Stimulated activated CD4-positive, alpha-beta T cell treated with anti-CD3 and anti-CD28 coated beads, Interleukin-12 subunit alpha, Interleukin-12 subunit beta, amount 100 ng/mL, for 48 hours (primary cell): ENCODE results near the gene AKNAD1.
A peak's percentile ranks its signal among the peaks of the same experiment; 100 is the strongest.

Source experiments
- DNase-seq, 3 donors: peaks; one replicate each; pipeline ENCODE4 v3.0.0-alpha.2; 2020; ENCODE audit warnings: low read depth in 2 of 3, low spot score in 1 of 3

The AKNAD1 gene

DNA sequence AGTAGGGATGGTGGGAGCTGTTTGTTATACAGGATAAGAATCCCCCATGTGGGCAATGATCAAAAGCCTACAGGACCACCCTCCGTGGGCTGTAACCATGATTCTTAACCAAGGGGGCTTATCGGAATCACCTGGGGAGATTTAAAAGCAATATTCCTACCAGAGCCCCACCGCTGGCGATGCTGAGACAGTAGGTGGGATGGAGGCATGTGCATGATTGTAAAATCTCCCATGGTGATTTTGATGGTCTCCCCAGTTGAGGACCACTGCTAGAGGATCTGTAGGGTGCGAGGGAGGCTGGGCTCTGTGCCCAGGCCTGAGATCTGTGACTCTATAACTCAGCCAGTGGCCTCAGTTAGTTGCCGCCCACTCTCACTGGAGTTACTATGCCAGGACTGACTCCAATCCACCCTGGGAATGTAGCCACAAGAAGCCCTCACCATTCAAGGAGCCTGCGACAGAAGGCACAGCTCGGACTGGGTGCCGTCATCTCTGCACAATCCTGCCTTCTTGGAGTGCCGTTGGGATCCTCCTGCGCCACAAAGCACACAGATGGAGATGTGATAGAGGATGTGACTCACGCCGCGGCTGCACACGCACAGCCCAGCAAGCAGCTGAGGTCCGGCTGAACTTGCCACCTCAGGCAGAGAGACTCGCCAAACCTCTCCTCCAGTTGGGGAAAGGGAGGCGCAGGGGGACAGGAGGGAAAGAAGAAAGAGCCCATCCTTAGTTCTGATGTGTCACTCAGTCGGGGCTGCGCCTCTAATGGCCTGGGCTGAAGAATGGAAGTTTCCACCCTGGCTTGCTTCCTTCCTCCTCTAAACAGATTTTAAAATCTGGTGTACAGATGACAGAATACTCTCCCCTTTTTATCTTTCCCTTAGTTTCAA is 26.5 kb downstream of the AKNAD1 start:
- no peak for DNase-seq

DNA sequence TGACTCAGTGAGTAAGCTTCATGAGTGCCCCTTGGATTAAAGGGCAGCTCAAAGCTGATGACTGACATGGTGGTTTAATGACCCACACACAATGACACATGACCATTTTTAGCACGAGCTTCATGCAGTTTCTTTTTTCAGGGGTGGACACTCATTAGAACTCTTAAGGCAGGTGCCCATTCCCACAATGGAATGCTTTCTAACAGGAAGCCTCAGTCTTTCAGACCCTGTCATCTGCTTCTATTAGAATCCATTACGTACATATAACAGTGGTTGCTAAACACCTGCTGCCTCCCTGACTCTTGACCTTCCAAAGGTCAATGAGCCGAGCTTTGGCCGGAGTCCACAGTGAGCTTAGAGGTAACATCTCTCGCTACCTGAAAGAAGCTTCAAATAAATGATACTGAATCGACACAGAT is 27.4 kb downstream of the AKNAD1 start:
- DNase-seq, result no peak

DNA sequence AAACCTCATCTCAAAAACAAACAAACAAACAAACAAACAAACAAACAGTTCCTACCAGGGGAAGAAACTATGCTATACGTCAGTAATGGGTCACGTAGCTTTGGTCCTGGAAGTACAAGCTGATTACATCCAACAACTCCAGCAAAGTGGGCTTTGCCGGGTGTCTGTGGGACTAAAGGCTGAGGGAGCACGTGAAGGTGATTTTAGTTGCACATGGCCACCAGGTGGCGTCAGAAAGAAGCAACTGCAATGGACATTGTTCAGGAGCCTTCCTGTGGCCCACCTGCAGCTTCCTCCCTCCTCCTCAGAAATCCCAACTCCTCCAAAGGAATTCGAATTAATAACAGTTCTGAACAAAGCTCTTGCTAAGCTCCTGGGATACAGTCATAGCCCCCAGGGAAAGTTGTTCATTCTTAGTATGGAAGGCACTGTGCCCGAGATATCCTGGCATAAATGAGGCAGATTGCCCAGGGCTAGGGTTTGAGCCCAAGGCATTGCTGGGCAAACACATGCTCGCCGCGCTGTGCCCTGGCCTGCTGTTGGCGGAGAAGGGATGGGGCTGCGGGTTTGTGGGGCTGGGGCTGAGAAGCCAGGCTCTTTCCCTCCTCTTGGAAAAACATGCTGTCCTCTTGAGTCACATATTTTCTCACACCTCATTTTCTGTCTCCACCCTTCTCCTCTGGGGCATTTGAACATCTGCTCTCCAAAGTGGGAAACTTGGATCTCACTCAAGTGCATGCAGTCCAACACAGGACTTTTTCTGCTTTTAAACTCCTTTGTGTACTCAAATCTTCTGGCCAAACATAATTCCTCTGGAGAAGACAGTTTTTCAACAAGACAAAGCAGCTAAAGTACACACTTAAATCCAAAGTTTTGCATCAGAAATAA is 28.6 kb downstream of the AKNAD1 start:
- peak; percentile 4 to 72 (median 64) for DNase-seq

- DNase-seq, result no peak
Observed at GRCh38 chr1:108826081-108826635, 30.7 kb downstream of the AKNAD1 start.

- DNase-seq, result no peak
Observed at GRCh38 chr1:108824051-108824450, 32.8 kb downstream of the AKNAD1 start.

DNA sequence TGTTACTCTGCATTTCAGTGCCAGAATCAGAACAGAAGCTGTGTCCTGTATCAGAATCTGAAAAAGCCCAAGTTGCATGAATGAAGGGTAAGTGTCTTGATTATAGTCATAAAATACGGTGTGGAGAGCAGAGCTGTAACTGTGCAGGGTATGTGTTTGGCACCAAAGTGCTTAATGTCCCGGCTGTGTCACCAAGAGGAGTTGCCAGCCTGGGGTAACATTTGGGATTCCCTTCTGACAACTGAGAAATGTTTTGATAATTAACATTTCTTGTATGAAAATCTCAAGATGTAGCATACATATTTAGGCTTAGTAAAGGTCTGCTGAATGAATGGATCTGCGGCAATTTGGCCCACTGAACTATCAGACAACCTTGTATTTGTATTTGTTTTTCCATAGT is 33.3 kb downstream of the AKNAD1 start:
- no peak for DNase-seq

- DNase-seq, result no peak
Observed at GRCh38 chr1:108819878-108820277, 37.0 kb downstream of the AKNAD1 start.

DNA sequence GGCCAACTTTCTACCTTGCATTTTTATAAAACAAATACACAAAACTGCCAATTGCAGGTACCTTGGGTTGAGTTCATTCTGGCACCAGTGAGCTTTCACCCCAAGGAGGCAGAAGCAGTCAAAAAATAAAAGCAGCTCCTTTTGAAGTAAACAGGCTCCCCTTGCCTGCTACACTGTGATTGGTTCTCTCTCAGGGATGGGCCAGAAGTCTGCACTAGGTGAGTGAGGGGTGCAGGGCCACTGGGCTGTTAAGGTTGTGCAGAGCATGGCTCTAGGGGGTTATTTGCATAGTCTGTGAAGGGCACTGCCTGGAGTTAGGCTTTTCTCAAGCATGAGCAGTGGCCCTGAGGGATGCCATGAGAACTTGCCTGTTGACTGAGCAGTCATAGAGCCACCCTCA is 39.1 kb downstream of the AKNAD1 start:
- DNase-seq, result no peak

DNA sequence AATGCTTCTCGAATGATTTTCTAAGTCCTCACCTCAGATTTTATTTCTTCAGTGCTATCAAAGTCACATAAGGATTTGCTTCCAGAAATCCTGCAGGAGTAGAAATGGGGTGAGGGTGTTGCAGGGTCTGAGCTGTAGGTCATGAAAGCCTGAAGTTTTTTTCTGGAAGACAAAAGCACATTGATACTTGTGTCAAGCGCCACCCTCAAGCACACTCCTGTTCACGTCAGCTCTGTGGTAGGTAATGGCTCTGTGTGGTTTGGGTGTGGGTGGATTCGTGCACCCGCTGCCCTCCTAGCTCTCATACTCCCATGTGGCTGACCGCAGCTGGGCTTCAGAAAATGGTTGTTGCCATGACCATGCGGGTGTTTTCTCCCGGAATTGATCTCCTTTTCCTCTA is 39.9 kb downstream of the AKNAD1 start:
- no peak for DNase-seq

DNA sequence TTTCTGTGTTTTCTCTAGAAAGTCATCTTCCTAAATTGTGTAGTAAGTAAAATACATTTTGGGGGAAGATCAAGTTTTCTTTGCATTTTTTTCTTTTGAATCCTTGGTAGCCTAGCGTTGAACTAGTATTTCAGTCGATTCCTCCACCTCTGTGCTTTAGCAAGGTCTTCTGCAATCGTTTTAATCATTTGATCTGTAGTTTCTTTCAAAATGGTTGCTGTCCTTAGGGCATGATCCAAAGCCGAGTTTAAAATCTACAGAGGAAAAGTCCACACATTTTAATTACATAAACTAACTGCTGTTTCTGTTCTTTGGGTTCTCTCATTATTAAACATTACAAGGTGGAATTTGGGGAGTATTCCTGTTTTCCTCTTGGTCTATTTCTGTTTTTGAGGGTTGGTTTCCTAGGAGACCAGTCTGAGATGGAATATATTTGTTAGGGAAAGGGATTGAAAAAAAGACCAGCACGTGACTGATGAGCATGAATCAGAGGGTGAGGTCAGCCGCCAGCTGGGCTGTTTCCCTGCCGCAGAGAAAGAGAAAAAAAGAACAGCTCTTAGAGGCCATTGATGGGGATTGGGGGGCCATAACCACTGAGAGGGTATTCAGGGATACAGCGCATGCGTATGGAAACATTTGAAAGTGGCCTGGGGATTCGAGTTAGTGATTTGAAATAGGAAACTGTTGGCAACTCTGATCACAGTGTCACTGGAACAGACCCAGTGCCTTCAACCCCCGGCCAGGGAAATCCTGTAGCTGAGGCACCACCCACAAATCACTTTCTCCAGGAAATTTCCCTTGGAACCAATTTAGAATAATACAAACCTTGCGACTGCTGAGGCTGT is 40.6 kb downstream of the AKNAD1 start:
- no peak for DNase-seq

DNA sequence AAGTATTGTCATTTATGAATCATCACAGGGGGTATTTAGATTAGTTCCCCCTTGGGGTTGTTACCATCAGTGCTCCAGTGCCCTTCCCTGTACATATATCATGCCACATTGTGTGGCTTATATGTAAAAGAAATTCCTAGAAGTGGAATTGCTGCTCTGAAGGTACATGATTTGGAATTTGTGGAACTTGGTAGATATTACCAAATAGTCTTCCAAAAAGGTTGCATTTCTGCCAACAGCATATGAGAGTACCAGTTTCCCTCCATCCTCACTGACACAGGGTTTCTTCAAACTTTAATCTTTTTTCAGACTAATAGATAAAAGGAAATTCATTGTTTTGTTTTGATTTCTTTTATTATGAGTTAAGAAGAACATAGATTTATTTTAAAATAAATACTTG is 41.3 kb downstream of the AKNAD1 start:
- DNase-seq, result no peak

- DNase-seq, result no peak
Observed at GRCh38 chr1:108814343-108815125, 42.4 kb downstream of the AKNAD1 start.

DNA sequence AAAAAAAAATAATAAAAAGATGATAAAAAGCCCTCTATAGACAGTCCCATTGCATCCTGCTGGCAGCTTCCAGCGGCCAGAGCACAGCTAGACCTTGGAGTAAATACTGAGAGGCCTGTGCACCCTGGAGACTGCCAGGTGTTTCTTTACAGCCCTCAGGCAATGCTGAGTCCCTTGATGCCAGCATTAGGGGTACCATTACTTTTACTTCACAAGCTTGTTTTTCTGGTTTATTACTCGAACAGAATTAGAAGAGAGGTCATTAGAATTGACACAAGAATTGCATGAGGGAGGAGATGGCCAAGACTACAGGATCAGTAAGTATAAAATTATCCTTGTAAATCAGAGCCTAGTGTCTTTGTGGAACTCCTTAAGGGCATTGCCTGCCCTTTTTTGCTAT is 43.6 kb downstream of the AKNAD1 start:
- no peak for DNase-seq

GRCh38 chr1:108811611-108812010 is 45.3 kb downstream of the AKNAD1 start:
- DNase-seq, result no peak

GRCh38 chr1:108808438-108808837 is 48.5 kb downstream of the AKNAD1 start:
- no peak for DNase-seq

GRCh38 chr1:108803548-108803947 is 53.3 kb downstream of the AKNAD1 start:
- no peak for DNase-seq

GRCh38 chr1:108801101-108801500 is 55.8 kb downstream of the AKNAD1 start:
- DNase-seq, result no peak

- no peak for DNase-seq
Observed at GRCh38 chr1:108799001-108799400, 57.9 kb downstream of the AKNAD1 start.

DNA sequence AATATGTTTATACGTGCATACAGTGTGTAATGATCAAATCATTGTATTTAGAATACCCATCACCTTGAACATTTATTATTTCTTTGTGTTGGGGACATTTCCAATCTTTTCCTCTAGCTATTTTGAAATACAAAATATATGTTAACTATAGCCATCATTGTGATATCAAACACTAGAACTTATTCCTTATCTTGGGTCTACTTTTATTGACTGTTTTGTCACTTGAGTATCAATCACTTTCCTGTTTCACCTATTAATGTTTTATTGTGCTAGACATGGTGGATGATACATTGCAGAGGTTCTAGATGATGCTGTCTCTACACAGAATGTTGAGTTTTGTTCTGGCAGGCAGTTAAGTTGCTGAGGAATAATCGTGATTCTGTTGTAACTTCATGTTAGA is 64.5 kb downstream of the AKNAD1 start:
- no peak for DNase-seq

DNA sequence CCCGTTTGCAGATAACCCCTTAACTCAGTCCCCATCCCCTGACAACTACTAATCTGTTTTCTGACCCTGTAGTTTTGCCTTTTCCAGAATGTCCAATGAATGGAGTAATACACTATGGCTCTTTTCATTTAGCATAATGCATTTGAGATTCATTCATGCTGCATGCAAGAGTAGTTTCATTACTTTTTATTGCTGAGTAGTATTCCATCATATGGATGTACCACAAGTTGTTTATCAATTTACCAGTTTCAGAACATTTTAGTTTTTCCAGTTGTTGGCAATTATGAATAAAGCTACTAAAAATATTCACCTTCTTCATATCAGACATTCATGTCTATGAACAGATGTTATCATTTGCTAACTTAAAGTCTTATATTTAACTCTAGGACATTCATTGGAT is 65.1 kb downstream of the AKNAD1 start:
- DNase-seq, result no peak
